Activated T-helper 2 cell treated with anti-CD3 and anti-CD28 coated beads, Interferon-gamma antibody, Interleukin-2, Interleukin-4, amounts not matched to agents 10 μg/mL and 5 μg/mL and 100 μg/mL, durations not matched to agents 14 hours and 24 hours and 36 hours (primary cell): ENCODE results near the gene HNRNPC. TPM values are rescaled to one million over a fixed set of nuclear protein-coding genes. Genes with fewer than 3 reads are reported as not detected.
"Not testable (repeated sequence)": the region's sequence is repeated elsewhere in the genome, so short reads cannot be mapped to it uniquely, and the experiment has no call there.

ENCODE experiments used
- DNase-seq: peaks from one replicate; pipeline ENCODE4 v3.0.0; 2021; ENCODE audit warnings: low spot score
- H3K27ac Mint-ChIP-seq: one replicate; pipeline ENCODE4 v1.8.0; 2021; ENCODE audit warnings: mixed read lengths
- H3K27me3 Mint-ChIP-seq: one replicate; pipeline ENCODE4 v1.8.0; 2021; ENCODE audit warnings: low read depth, mixed read lengths
- H3K36me3 Mint-ChIP-seq: one replicate; pipeline ENCODE4 v1.8.0; 2021; ENCODE audit warnings: low read depth, mixed read lengths
- H3K4me1 Mint-ChIP-seq: one replicate; pipeline ENCODE4 v1.8.0; 2021; ENCODE audit warnings: low read depth, mixed read lengths
- H3K4me3 Mint-ChIP-seq: one replicate; pipeline ENCODE4 v1.8.0; 2021; ENCODE audit warnings: low read depth, mild to moderate bottlenecking, moderate library complexity, mixed read lengths
- H3K9me3 Mint-ChIP-seq: one replicate; pipeline ENCODE4 v1.8.0; 2021; ENCODE audit warnings: mixed read lengths
- intact Hi-C: fragments of 100-400 bp; cut with micrococcal nuclease; formaldehyde crosslinking; loops from one replicate; pipeline ENCODE4 v1.15.1; 2023
- total RNA-seq: library from RNA; stranded (reverse); gene quantifications from 2 replicates; pipeline ENCODE4 v1.2.3, GENCODE V29; 2022

HNRNPC gene
- total RNA-seq, 1 donor from 2014 or later = 976 TPM

DNA sequence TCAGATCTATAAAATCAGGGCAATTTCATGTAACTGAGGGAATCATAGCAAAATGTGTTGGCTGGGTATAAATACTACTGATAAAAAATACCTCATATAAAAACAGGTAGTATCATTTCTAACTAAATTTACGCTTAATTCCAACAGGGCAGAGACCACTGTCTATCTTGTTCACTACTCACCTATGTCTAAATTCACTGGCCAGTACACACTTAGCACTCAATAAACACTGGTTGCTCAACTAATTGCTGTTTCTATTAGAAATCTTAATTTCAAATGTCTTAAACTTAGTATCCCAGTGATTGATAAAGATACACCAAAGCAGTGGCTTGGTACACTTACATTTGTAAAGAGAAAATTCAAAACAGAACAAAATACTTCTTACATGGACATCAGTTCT is 55.6 kb downstream of the HNRNPC start:
- H3K4me3 Mint-ChIP-seq = no peak overlapping the region
- peaks cover 33% of the 10 kb centered on the region for H3K4me1 Mint-ChIP-seq
- peaks cover 91% of the 10 kb centered on the region for H3K36me3 Mint-ChIP-seq
- no peaks in the 10 kb centered on the region for H3K27me3 Mint-ChIP-seq
- H3K9me3 Mint-ChIP-seq = no peaks in the 10 kb centered on the region
- intact Hi-C loops = loop anchor here (2.0 kb wide), 1 partner anchor 17 kb away; no protein-coding TSS in a partner anchor
- DNase-seq = no peak
- H3K27ac Mint-ChIP-seq = peak overlapping the region; percentile 19

DNA sequence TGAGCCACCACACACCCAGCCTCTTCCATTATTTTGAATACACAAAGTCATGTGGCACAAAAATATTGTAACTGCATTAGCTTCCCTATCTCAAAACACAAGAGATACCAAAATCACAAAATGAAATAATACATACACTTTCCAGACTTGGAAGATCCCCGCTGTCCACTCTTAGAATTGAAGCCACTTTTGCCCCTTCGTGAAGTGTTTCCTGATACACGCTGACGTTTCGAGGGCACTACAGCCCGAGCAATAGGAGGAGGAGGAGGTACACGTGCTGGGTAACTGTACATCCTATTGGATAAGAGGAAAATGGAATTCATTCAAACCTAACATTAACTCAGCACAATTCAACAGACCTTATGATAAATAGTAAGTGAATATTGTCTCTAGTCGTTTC is 56.4 kb downstream of the HNRNPC start:
- Mint-ChIP-seq H3K27ac (peak overlapping the region; percentile 38), H3K4me1 (peaks cover 33% of the 10 kb centered on the region), H3K36me3 (peaks cover 92% of the 10 kb centered on the region)
- H3K4me3 Mint-ChIP-seq, intact Hi-C loops, DNase-seq, H3K9me3 Mint-ChIP-seq, H3K27me3 Mint-ChIP-seq: not testable (repeated sequence)

DNA sequence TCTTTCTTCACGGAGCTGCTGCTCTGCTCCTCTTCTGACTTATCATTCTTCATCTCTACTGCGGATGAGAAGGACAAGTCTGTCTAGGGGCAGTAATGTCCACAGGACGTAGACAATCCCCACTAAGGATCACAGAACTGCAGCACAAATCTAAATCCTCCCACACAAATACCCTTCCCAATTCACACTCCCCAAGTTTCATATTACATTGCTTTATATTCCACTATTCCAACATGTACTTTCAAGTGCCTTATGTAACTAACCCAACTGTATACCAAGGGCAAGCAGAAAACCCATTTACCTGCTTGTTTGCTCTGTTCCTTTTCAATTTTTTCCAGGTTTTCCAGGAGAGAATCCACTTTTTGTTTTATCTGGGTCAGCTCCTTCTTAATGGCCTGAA is 57.7 kb downstream of the HNRNPC start:
- Mint-ChIP-seq H3K4me1 (peaks cover 36% of the 10 kb centered on the region), H3K4me3 (no peak overlapping the region), H3K27ac (no peak overlapping the region), H3K27me3 (no peaks in the 10 kb centered on the region), H3K9me3 (no peaks in the 10 kb centered on the region), H3K36me3 (peaks cover 96% of the 10 kb centered on the region)
- intact Hi-C loops = no loop called here
- DNase-seq = no peak

DNA sequence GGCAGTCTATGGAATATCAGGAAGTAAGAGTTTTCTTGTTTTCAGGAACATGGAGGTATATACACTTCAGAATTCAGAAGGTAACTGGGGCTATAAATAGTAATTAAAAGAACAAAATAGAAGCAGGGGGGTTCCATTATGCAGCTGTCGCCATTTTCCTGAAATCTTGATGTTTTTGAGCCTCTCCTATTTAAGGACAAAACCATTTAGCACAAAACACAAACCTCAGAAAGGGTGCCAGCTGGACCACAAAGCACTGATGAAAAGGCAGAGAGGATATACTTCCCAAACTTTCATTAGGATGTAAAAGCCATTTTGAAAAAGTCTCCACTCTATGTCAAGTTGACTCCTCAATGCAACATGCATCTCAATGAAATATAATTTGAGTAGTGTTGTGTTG is 59.2 kb downstream of the HNRNPC start:
- peaks cover 26% of the 10 kb centered on the region for H3K4me1 Mint-ChIP-seq

DNA sequence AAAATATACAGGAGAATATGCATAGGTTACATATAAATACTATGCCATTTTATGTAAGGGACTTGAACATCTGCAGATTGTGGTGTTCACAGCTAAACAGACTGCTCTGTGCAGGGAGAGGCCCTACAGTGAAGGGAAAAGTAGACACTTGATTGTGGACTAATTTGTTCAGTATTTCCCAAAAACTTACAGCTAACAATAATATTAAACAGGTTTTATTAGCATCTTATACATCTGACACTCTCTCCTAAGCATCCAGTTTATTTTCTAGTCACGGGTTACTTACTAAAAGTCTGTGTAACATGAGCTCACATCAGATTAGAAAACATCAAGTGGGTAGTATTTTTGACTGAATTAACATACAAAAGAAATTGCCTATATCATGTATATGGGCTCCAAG is 60.1 kb downstream of the HNRNPC start:
- Mint-ChIP-seq H3K27ac (no peak overlapping the region), H3K27me3 (no peaks in the 10 kb centered on the region), H3K9me3 (no peaks in the 10 kb centered on the region), H3K4me1 (peaks cover 18% of the 10 kb centered on the region), H3K4me3 (no peak overlapping the region), H3K36me3 (peaks cover 96% of the 10 kb centered on the region)
- intact Hi-C loops = no loop called here
- no peak for DNase-seq

More for the DNA sequence above, 59.2 kb downstream of the HNRNPC start:
- Mint-ChIP-seq H3K4me3 (no peak overlapping the region), H3K27ac (no peak overlapping the region), H3K9me3 (no peaks in the 10 kb centered on the region), H3K27me3 (no peaks in the 10 kb centered on the region), H3K36me3 (peaks cover 96% of the 10 kb centered on the region)
- DNase-seq = no peak
- intact Hi-C loops = no loop called here

DNA sequence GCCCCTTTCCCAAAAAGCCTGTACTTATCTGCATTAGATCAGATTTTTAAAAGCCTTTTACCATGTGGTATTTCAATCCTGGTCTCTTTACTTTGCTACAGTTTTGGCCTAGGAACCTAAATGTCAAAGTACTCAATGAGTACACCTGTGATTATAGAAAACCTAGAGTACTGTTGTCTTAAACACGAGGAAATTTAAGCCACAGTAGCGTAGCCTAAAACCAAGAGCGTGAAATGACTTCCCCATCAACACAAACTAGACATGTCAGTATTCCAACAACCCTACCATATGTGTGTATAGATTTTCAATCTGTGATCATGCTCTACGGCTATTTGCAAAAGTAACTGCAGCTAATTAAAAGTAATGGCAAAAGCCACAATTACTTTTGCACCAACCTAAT is 60.7 kb downstream of the HNRNPC start:
- intact Hi-C loops = no loop called here

DNA sequence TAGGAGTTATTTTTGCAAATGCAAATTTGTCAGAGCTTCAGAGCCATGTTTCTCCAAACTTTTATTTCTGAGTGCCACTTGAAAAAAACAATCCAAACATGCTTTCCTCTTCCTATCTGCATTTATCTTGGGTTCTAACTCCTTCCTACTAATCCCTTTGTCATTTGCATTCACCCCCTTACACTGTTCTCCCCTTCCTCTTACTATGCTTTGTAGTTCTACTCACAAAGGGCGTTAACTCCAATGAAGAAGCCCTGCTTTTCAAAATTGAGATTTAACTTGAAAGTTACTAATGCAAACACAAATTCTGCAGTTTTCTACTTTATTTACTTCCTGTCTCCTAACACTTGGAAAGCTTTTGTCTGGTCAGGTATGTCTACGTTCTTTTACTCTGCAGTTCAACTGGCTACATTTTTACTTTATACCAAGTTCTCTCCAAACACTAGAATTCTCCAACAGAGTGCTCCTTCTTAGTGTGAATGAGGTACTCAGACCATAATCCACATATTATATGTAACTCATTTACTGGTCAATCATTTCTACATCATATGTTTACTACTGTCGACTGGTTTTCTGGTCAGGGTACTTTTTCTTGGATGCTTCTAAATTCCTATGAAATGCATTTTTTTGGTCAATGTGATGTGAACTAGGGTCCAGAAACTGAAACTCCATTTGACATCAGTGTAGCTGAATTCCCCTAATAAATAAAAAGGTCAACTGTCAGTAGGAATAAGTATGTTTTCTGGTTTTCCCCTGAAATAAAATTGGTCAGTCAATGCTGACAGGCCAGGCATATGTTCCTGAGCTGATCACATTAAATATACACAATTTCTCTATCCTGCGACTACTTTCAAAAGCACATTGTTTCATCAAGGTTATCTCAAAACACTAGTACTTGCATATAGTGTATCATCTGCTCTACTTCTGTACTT is 62.2 kb downstream of the HNRNPC start:
- no peak overlapping the region for H3K4me3 Mint-ChIP-seq
- peaks cover 97% of the 10 kb centered on the region for H3K36me3 Mint-ChIP-seq
- H3K9me3 Mint-ChIP-seq = no peaks in the 10 kb centered on the region
- H3K4me1 Mint-ChIP-seq = peaks cover 13% of the 10 kb centered on the region
- intact Hi-C loops = no loop called here
- no peak for DNase-seq
- peak overlapping the region; percentile 71 for H3K27ac Mint-ChIP-seq
- H3K27me3 Mint-ChIP-seq = no peaks in the 10 kb centered on the region

More for the DNA sequence above, 60.7 kb downstream of the HNRNPC start:
- peaks cover 96% of the 10 kb centered on the region for H3K36me3 Mint-ChIP-seq
- no peaks in the 10 kb centered on the region for H3K27me3 Mint-ChIP-seq
- no peak for DNase-seq
- peaks cover 13% of the 10 kb centered on the region for H3K4me1 Mint-ChIP-seq
- no peak overlapping the region for H3K27ac Mint-ChIP-seq
- no peak overlapping the region for H3K4me3 Mint-ChIP-seq
- no peaks in the 10 kb centered on the region for H3K9me3 Mint-ChIP-seq

DNA sequence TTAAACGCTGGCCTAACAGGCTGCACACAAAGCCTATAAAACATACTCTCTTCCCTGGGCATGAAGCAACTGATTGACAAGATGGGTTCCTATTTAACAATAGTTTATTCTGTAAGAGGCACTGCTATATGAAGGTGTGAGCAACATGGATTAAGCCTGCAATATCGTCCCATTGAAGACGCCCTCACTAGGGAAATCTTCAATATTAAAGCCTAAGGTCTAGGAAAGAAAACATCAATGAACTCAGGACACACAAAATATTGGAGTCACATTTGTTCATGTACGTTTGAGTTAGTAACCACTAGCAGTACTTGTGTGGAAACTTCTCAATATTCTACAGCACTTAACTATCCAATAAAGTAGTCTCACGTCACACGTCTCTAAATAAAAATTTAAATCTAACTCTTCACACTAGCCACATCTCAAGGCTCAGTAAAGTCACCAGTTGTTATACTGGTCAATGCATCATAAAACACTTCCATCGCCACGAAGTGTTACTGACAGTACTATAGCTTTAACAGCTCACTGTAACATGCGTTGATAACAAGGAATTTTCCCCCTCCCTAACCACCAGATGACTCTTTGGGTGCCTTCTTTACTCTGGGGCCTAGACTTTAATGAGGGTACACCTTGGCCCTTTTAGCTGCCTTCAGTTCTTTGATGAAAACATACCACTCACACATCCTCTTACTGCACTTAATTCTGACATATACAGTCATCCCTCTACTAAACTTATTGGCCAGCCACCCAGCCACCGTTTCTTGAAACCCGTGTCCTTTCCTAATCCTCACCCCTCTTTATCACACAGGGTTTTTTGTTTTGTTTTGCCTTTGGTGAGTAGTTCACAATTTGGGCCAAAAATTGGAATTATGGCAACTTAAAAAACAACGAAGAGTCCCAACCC is 63.3 kb downstream of the HNRNPC start:
- DNase-seq = no peak
- intact Hi-C loops = no loop called here
- peaks cover 96% of the 10 kb centered on the region for H3K36me3 Mint-ChIP-seq
- H3K27me3 Mint-ChIP-seq = no peaks in the 10 kb centered on the region
- H3K27ac Mint-ChIP-seq = peak overlapping the region; percentile 49
- no peaks in the 10 kb centered on the region for H3K9me3 Mint-ChIP-seq
- no peak overlapping the region for H3K4me3 Mint-ChIP-seq
- H3K4me1 Mint-ChIP-seq = peaks cover 13% of the 10 kb centered on the region

DNA sequence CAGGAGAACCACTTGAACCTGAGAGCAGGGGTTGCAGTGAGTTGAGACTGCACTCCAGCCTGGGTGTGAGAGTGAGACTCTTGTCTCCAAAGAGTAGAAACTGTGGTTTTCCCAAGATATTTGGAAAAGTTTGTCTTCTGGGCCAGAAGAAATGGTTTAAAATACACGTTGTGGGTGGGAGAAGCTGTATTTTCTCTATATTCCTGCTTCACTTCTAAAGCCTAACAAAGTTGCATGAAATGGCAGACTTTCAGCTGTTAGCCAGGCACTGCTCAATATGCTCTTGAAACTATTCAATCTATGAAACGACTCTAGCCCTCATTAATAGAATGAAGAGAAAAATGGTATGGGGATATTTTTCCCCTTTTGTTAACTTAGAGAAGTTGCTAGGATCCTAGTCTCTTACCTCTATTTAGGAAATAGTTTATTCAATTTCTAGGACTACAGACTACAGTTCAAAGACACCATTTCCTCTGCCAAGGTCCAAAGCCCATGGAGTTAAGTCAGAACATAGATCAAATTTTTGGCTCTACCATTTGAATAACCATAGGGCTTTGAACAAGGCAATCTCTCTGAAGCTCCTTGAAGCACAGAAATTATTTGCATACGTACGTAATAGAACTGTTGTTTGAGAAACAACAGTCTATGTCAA is 64.1 kb downstream of the HNRNPC start:
- Mint-ChIP-seq H3K9me3 (no peaks in the 10 kb centered on the region), H3K36me3 (peaks cover 91% of the 10 kb centered on the region), H3K4me3 (no peak overlapping the region), H3K27ac (no peak overlapping the region), H3K27me3 (no peaks in the 10 kb centered on the region), H3K4me1 (peaks cover 13% of the 10 kb centered on the region)
- intact Hi-C loops = no loop called here
- no peak for DNase-seq

DNA sequence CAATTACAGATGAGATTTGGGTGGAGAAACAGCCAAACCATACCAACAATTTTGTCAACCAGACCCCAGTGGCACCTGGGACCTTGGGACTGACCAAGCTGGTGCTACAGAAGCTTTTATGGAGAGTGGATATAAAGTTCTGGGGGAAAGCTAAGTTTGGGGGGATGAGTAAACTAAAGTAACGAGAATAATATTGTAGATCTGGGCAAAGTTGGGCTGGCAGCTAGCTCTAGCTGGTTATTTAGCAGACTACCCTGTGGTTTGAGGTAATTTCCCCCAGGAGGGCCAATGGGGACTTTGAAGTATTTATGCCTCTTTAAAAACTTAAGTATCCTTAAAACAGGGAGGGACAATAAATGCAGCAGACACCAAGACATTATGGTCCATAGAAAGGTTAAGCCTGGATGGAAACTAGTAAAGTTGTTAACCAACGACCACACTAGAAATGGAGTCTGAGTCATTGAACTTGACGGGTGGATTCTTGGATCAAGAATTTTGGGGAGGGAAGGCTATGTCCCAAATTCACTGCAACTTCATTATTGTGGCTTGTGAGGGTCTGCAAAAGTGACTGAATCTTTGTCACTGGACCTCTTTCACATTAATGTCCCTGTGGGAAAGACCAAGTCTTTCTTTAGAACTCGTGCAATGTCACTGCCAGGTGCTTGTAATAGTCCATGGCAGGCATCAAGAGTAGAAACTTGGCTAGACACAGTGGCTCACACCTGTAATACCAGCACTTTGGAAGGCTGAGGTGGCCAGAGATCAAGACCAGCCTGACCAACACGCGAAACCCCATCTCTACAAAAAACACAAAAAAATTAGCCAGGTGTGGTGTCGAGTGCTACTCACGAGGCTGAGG is 64.8 kb downstream of the HNRNPC start:
- peaks cover 13% of the 10 kb centered on the region for H3K4me1 Mint-ChIP-seq
- H3K4me3 Mint-ChIP-seq = no peak overlapping the region

DNA sequence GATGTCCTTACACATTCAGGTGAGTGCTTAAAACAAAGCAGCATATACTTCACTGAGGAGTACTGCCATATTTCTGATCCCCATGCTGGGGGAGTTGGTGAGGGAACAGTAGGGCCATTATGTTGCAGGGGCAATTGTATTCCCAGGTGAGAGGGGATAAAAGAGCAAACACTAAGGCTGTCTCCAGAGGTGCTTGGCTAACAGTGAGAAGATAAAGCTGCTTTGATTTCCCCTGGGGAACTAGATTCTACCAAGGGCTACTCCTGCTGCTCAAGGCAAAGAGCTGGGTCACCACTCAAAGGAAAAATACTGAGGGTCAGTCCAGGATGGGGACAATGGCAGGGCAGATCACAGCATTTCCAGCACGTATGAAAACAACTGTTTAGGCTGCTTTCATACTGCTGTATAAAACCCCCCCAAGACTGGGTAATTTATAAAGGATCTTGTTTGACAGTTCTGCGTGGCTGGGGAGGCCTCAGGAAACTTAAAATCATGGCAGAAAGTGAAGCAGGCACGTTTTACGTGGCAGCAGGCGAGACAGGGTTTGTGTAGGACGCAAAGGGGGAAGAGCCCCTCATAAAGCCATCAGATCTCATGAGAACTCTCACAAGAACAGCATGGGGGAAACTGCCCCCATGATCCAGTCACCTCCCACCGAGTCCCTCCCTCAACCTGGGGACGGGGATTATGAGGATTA is 65.6 kb downstream of the HNRNPC start:
- H3K36me3 Mint-ChIP-seq = peaks cover 76% of the 10 kb centered on the region

More for the DNA sequence above, 64.8 kb downstream of the HNRNPC start:
- no peak for DNase-seq
- Mint-ChIP-seq H3K9me3 (no peaks in the 10 kb centered on the region), H3K27me3 (no peaks in the 10 kb centered on the region), H3K36me3 (peaks cover 83% of the 10 kb centered on the region), H3K27ac (no peak overlapping the region)
- intact Hi-C loops = loop anchor here (5.0 kb wide), 1 partner anchor 38 kb away; no protein-coding TSS in a partner anchor

More for the DNA sequence above, 65.6 kb downstream of the HNRNPC start:
- Mint-ChIP-seq H3K4me3 (no peak overlapping the region), H3K27ac (peak overlapping the region; percentile 47), H3K9me3 (no peaks in the 10 kb centered on the region), H3K4me1 (peaks cover 13% of the 10 kb centered on the region), H3K27me3 (no peaks in the 10 kb centered on the region)
- no peak for DNase-seq
- intact Hi-C loops = loop anchor here (5.0 kb wide), 1 partner anchor 39 kb away; no protein-coding TSS in a partner anchor
